ENCODE results near the gene GALNT1. TPM values are rescaled to one million over a fixed set of nuclear protein-coding genes. Genes with fewer than 3 reads are reported as not detected.

The GALNT1 gene
- total RNA-seq, 6 donors from 2014 or later = 15.0 to 70.9 (median 38.3) TPM

DNA sequence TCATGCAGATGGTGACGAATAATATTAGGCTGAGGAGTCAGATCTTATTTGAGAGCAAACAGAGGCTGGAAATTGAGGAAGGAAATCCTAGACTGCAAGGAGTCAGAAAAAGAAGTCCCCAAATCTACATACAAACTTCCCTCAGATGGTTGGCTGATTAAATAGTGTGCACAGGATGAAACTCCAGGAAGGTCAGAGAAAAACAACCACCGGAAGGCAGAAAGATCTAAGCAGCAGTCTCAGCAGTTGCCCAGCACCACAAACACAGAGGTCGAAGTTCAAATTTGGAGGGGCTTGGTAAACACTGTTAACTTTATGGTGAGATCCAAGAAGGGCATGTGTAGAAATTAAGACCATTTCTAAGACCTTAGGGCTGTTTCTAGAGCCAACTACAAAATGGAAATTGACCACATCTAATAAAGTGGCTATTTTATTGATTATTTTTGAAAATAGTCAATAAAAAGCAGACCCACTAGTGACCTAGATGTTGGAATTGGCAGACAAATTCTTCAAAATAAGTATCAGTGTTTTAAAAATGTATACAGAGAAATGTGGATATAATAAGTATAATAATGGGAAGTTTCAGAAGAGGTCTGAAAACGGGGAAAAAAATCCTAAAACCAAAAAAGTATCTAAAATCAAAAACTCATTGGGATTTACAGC lies 134.8 kb downstream of the GALNT1 start:
- Histone ChIP-seq H3K4me3 (no peak overlapping the region), H3K27me3 (no peaks in the 10 kb centered on the region), H3K27ac (no peak overlapping the region), H3K36me3 (peaks cover 0 to 1% (median 0%) of the 10 kb centered on the region in 4 donors), H3K9me3 (no peaks in the 10 kb centered on the region), H3K4me1 (no peaks in the 10 kb centered on the region)
- WGBS, 2 donors = 50 to 60% methylated on average over 4 of the region's 4 CpGs
- DNase-seq (no peak), ATAC-seq (ENCODE audit: low FRiP score in 2 of 2) (no peak)
- TF ChIP-seq POLR2A (IDR thresholded peaks at IDR 0.05) (no peak), CTCF (IDR thresholded peaks at IDR 0.05) (no peak), EP300 (IDR thresholded peaks at IDR 0.05) (no peak)

GRCh38 chr18:35717182-35717581 lies 135.6 kb downstream of the GALNT1 start:
- no peaks in the 10 kb centered on the region for H3K36me3 ChIP-seq
- H3K27me3 ChIP-seq = no peaks in the 10 kb centered on the region
- H3K4me1 ChIP-seq = no peaks in the 10 kb centered on the region
- TF ChIP-seq CTCF (IDR thresholded peaks at IDR 0.05) (no peak), POLR2A (IDR thresholded peaks at IDR 0.05) (no peak), EP300 (IDR thresholded peaks at IDR 0.05) (no peak), POLR2AphosphoS5 (IDR thresholded peaks at IDR 0.05) (no peak)
- ATAC-seq (ENCODE audit: low FRiP score in 2 of 2) = no peak
- 84 to 97% methylated on average over 5 of the region's 5 CpGs for WGBS, 2 donors
- no peaks in the 10 kb centered on the region for H3K9me3 ChIP-seq
- H3K4me3 ChIP-seq = no peak overlapping the region
- H3K27ac ChIP-seq = no peak overlapping the region
- DNase-seq = no peak

GRCh38 chr18:35721431-35722081 lies 140.0 kb downstream of the GALNT1 start:
- no peaks in the 10 kb centered on the region for H3K9me3 ChIP-seq
- no peak overlapping the region for H3K4me3 ChIP-seq
- H3K4me1 ChIP-seq = no peaks in the 10 kb centered on the region
- DNase-seq = peak in 1 of 2 donors; percentile 17
- no peaks in the 10 kb centered on the region for H3K27me3 ChIP-seq
- 74 to 94% methylated on average over 5 of the region's 6 CpGs for WGBS, 2 donors
- peak in 1 of 2 donors; percentile 49 for ATAC-seq (ENCODE audit: low FRiP score in 2 of 2)
- no peaks in the 10 kb centered on the region for H3K36me3 ChIP-seq
- TF ChIP-seq CTCF (IDR thresholded peaks at IDR 0.05) (no peak), POLR2A (IDR thresholded peaks at IDR 0.05) (no peak), POLR2AphosphoS5 (IDR thresholded peaks at IDR 0.05) (no peak), EP300 (IDR thresholded peaks at IDR 0.05) (no peak)
- no peak overlapping the region for H3K27ac ChIP-seq

- H3K27me3 ChIP-seq = no peaks in the 10 kb centered on the region
- H3K9me3 ChIP-seq = no peaks in the 10 kb centered on the region
- no peak for DNase-seq
- ATAC-seq (ENCODE audit: low FRiP score in 2 of 2) = no peak
- no peak overlapping the region for H3K4me3 ChIP-seq
- WGBS, 2 donors = 60 to 73% methylated on average over 3 of the region's 3 CpGs
- TF ChIP-seq EP300 (IDR thresholded peaks at IDR 0.05) (no peak), CTCF (IDR thresholded peaks at IDR 0.05) (no peak), POLR2AphosphoS5 (IDR thresholded peaks at IDR 0.05) (no peak), POLR2A (IDR thresholded peaks at IDR 0.05) (no peak)
- H3K36me3 ChIP-seq = no peaks in the 10 kb centered on the region
- no peak overlapping the region for H3K27ac ChIP-seq
- no peaks in the 10 kb centered on the region for H3K4me1 ChIP-seq
Measured at GRCh38 chr18:35728676-35729075, 147.1 kb downstream of the GALNT1 start.

Measured in upper lobe of left lung (tissue), 6 donors.